Ammon's horn (tissue), 1 donor: ENCODE measurements around the gene DNMT3B.
"Not testable (repeated sequence)": the region's sequence is repeated elsewhere in the genome, so short reads cannot be mapped to it uniquely, and the experiment has no call there.

ENCODE experiments used
- DNase-seq: peaks from one replicate; pipeline ENCODE4 v3.0.0-alpha.2; 2016; ENCODE audit warnings: low spot score

The DNMT3B gene

GRCh38 chr20:32761831-32762753 lies at the start of gene DNMT3B:
Gene DNMT3B (plus strand): TSS chr20:32762385. CDS start chr20:32780324, 17,939 bp downstream.
- peak; percentile 70 for DNase-seq

GRCh38 chr20:32718749-32719348 lies 43.3 kb upstream of the DNMT3B start:
- DNase-seq, result no peak

- DNase-seq, result peak; percentile 21
These were observed 34.5 kb upstream of the DNMT3B start for GRCh38 chr20:32727683-32728082.

- not testable (repeated sequence) for DNase-seq
These were observed 33.8 kb upstream of the DNMT3B start for GRCh38 chr20:32728435-32728834.

GRCh38 chr20:32729334-32729733 lies 32.9 kb upstream of the DNMT3B start:
- not testable (repeated sequence) for DNase-seq

- DNase-seq, result no peak
These were observed 30.3 kb upstream of the DNMT3B start for GRCh38 chr20:32731882-32732266.

GRCh38 chr20:32737371-32738223 lies 24.6 kb upstream of the DNMT3B start:
- no peak for DNase-seq

- no peak for DNase-seq
These were observed 21.0 kb upstream of the DNMT3B start for GRCh38 chr20:32741151-32741550.

GRCh38 chr20:32742322-32743236 lies 19.6 kb upstream of the DNMT3B start:
- no peak for DNase-seq

GRCh38 chr20:32743237-32744112 lies 18.7 kb upstream of the DNMT3B start, which contains the start of gene COMMD7:
Gene COMMD7 (minus strand): TSS chr20:32743467. CDS start chr20:32743391, 76 bp downstream.
- DNase-seq, result peak; percentile 61

- no peak for DNase-seq
These were observed 12.1 kb upstream of the DNMT3B start for GRCh38 chr20:32749914-32750637.

- no peak for DNase-seq
These were observed 10.9 kb upstream of the DNMT3B start for GRCh38 chr20:32751293-32751692.

GRCh38 chr20:32751702-32752457 lies 10.3 kb upstream of the DNMT3B start:
- no peak for DNase-seq

GRCh38 chr20:32752458-32753250 lies 9.5 kb upstream of the DNMT3B start:
- no peak for DNase-seq

GRCh38 chr20:32753731-32754130 lies 8.5 kb upstream of the DNMT3B start:
- DNase-seq, result no peak

GRCh38 chr20:32756156-32756555 lies 6.0 kb upstream of the DNMT3B start:
- no peak for DNase-seq

- DNase-seq, result no peak
These were observed 761 bp upstream of the DNMT3B start for GRCh38 chr20:32761417-32761830.

GRCh38 chr20:32762754-32763201 lies 593 bp downstream of the DNMT3B start:
- no peak for DNase-seq
